MM.1S (cell line): ENCODE data around the gene HOXC4.

Experiments
- DNase-seq: peaks from one replicate; pipeline ENCODE4 v3.0.0-alpha.2; 2015
- H2AFZ ChIP-seq: fragments of 300-600 bp; sonication (generic); 2 replicates; pipeline ENCODE4 v1.6.0; 2016; ENCODE audit warnings: antibody characterized with exemption, low read length
- H3F3A ChIP-seq: fragments of 300-600 bp; sonication (generic); 2 replicates; pipeline ENCODE4 v1.6.1; 2016; ENCODE audit warnings: mild to moderate bottlenecking, antibody characterized with exemption, low read length, moderate library complexity, mixed read lengths; ENCODE audit not compliant: insufficient read depth
- H3K27ac ChIP-seq: fragments of 300-600 bp; sonication (generic); 2 replicates; pipeline ENCODE4 v1.5.1; 2016; ENCODE audit warnings: mild to moderate bottlenecking, low read length
- H3K27me3 ChIP-seq: fragments of 300-600 bp; sonication (generic); replicated peaks from 2 replicates; pipeline ENCODE4 v1.6.0; 2016; ENCODE audit warnings: low read length; ENCODE audit not compliant: insufficient read depth
- H3K36me3 ChIP-seq: fragments of 300-600 bp; sonication (generic); replicated peaks from 2 replicates; pipeline ENCODE4 v1.6.1; 2016; ENCODE audit warnings: mild to moderate bottlenecking, low read length, mixed read lengths; ENCODE audit not compliant: insufficient read depth
- H3K4me1 ChIP-seq: fragments of 300-600 bp; sonication (generic); 2 replicates; pipeline ENCODE4 v1.6.1; 2016; ENCODE audit warnings: low read length, mixed read lengths
- H3K4me2 ChIP-seq: fragments of 300-600 bp; sonication (generic); 2 replicates; pipeline ENCODE4 v1.6.0; 2016; ENCODE audit warnings: low read depth, low read length
- H3K4me3 ChIP-seq: fragments of 300-600 bp; sonication (generic); 2 replicates; pipeline ENCODE4 v1.5.1; 2016; ENCODE audit warnings: low read length, mixed read lengths
- H3K79me2 ChIP-seq: fragments of 300-600 bp; sonication (generic); 2 replicates; pipeline ENCODE4 v1.6.1; 2016; ENCODE audit warnings: mixed run types, low read length, mixed read lengths
- H3K9ac ChIP-seq: fragments of 300-600 bp; sonication (generic); 2 replicates; pipeline ENCODE4 v1.6.1; 2016; ENCODE audit warnings: low read length, mixed read lengths
- H3K9me2 ChIP-seq: fragments of 300-600 bp; sonication (generic); replicated peaks from 2 replicates; pipeline ENCODE4 v1.6.1; 2016; ENCODE audit warnings: mild to moderate bottlenecking, low read length, mixed read lengths; ENCODE audit not compliant: insufficient read depth
- H3K9me3 ChIP-seq: fragments of 300-600 bp; sonication (generic); replicated peaks from 2 replicates; pipeline ENCODE4 v1.6.1; 2016; ENCODE audit warnings: mild to moderate bottlenecking, low read length, mixed read lengths; ENCODE audit not compliant: insufficient read depth
- H4K20me1 ChIP-seq: fragments of 300-600 bp; sonication (generic); 2 replicates; pipeline ENCODE4 v1.6.1; 2016; ENCODE audit warnings: mild to moderate bottlenecking, low read length, moderate library complexity, mixed read lengths; ENCODE audit not compliant: insufficient read depth
- CTCF ChIP-seq: fragments of 300-600 bp; sonication (generic); IDR thresholded peaks from 2 replicates; pipeline ENCODE4 v1.5.1; 2016; ENCODE audit warnings: antibody characterized with exemption, low read length, mixed read lengths
- EZH2 ChIP-seq: fragments of 300-600 bp; sonication (generic); optimal IDR thresholded peaks from 2 replicates; pipeline ENCODE3; 2017; ENCODE audit warnings: low read depth, mild to moderate bottlenecking, antibody characterized with exemption, low read length, mixed read lengths
- EZH2phosphoT487 ChIP-seq: fragments of 300-600 bp; sonication (generic); IDR thresholded peaks from 2 replicates; pipeline ENCODE4 v1.6.1; 2018; ENCODE audit warnings: antibody characterized with exemption, low read length

The HOXC4 gene

GRCh38 chr12:54024127-54024526 lies 29.5 kb upstream of the HOXC4 start:
- H3K4me1 ChIP-seq, result no peaks in the 10 kb centered on the region
- H2AFZ ChIP-seq, result no peak overlapping the region
- no peak overlapping the region for H3K9ac ChIP-seq
- no peak for TF ChIP-seq EZH2
- TF ChIP-seq EZH2phosphoT487, result no peak
- no peaks in the 10 kb centered on the region for H3F3A ChIP-seq
- no peak overlapping the region for H3K4me2 ChIP-seq
- no peaks in the 10 kb centered on the region for H3K36me3 ChIP-seq
- peaks cover 98% of the 10 kb centered on the region for H3K27me3 ChIP-seq
- no peak overlapping the region for H3K4me3 ChIP-seq
- H3K27ac ChIP-seq, result no peak overlapping the region
- H3K79me2 ChIP-seq, result no peaks in the 10 kb centered on the region
- no peaks in the 10 kb centered on the region for H4K20me1 ChIP-seq
- no peaks in the 10 kb centered on the region for H3K9me2 ChIP-seq
- DNase-seq, result no peak
- H3K9me3 ChIP-seq, result no peaks in the 10 kb centered on the region

GRCh38 chr12:54024581-54025305 lies 28.9 kb upstream of the HOXC4 start:
- Histone ChIP-seq H3K9me2 (no peaks in the 10 kb centered on the region), H4K20me1 (no peaks in the 10 kb centered on the region), H3K9me3 (no peaks in the 10 kb centered on the region), H2AFZ (no peak overlapping the region), H3K9ac (no peak overlapping the region), H3K79me2 (no peaks in the 10 kb centered on the region), H3K27me3 (peaks cover 98% of the 10 kb centered on the region), H3K4me3 (no peak overlapping the region), H3F3A (no peaks in the 10 kb centered on the region), H3K27ac (no peak overlapping the region), H3K36me3 (no peaks in the 10 kb centered on the region), H3K4me1 (no peaks in the 10 kb centered on the region), H3K4me2 (no peak overlapping the region)
- no peak for TF ChIP-seq EZH2phosphoT487
- no peak for TF ChIP-seq CTCF
- TF ChIP-seq EZH2, result no peak
- no peak for DNase-seq

- Histone ChIP-seq H3K36me3 (no peaks in the 10 kb centered on the region), H3F3A (no peaks in the 10 kb centered on the region), H3K27me3 (peaks cover 99% of the 10 kb centered on the region), H3K4me1 (no peaks in the 10 kb centered on the region), H4K20me1 (no peaks in the 10 kb centered on the region), H3K9me2 (no peaks in the 10 kb centered on the region), H3K4me2 (no peak overlapping the region), H3K9ac (no peak overlapping the region), H3K79me2 (no peaks in the 10 kb centered on the region), H3K27ac (no peak overlapping the region), H3K9me3 (no peaks in the 10 kb centered on the region), H3K4me3 (no peak overlapping the region), H2AFZ (no peak overlapping the region)
- DNase-seq, result no peak
- TF ChIP-seq EZH2, result no peak
- no peak for TF ChIP-seq CTCF
- TF ChIP-seq EZH2phosphoT487, result no peak
Measured at GRCh38 chr12:54025499-54026405, 27.9 kb upstream of the HOXC4 start.
